OCI-LY7 (cell line): Measurements from ENCODE around the gene NONO.

Experiments
- EZH2phosphoT487 ChIP-seq: fragments of 200-600 bp; sonication (generic); IDR thresholded peaks from 2 replicates; pipeline ENCODE4 v1.6.1; 2018; ENCODE audit warnings: low read depth, borderline replicate concordance, mild to moderate bottlenecking, mixed run types, antibody characterized with exemption, low read length, moderate library complexity, mixed read lengths
- TF ChIP-seq, protein P1 (sequence below): fragments of 200-600 bp; sonication (generic); conservative IDR thresholded peaks from 2 replicates; pipeline ENCODE4 v1.5.1; 2014; ENCODE audit warnings: mild to moderate bottlenecking, antibody characterized with exemption, low read length, moderate library complexity, mixed read lengths

DNA sequence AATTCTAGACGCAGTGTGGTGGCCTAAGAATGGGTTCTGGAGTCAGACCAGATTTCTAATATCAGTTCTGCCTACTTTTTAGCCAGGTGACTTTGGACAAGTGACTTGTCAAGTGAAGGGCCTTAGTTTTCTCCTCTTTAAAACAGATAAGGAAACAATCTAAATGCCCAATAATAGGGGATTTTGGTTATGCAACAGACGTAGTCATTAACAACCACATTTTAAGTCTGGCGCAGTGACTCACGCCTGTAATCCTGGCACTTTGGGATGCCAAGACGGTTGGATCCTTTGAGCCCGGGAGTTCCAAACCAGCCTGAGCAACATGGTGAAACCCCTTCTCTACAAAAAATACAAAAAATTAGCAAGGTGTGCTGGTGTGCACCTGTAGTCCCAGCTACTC is 27.4 kb upstream of the NONO start:
- TF ChIP-seq, protein P1, sequence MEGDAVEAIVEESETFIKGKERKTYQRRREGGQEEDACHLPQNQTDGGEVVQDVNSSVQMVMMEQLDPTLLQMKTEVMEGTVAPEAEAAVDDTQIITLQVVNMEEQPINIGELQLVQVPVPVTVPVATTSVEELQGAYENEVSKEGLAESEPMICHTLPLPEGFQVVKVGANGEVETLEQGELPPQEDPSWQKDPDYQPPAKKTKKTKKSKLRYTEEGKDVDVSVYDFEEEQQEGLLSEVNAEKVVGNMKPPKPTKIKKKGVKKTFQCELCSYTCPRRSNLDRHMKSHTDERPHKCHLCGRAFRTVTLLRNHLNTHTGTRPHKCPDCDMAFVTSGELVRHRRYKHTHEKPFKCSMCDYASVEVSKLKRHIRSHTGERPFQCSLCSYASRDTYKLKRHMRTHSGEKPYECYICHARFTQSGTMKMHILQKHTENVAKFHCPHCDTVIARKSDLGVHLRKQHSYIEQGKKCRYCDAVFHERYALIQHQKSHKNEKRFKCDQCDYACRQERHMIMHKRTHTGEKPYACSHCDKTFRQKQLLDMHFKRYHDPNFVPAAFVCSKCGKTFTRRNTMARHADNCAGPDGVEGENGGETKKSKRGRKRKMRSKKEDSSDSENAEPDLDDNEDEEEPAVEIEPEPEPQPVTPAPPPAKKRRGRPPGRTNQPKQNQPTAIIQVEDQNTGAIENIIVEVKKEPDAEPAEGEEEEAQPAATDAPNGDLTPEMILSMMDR = no peak
- no peak for TF ChIP-seq EZH2phosphoT487
